ENCODE measurements around the gene ERRFI1.

The ERRFI1 gene

GRCh38 chr1:7989762-7990428, 36.2 kb downstream of the ERRFI1 start:
- peaks cover 15% of the 10 kb centered on the region for H3K4me1 ChIP-seq (ENCODE audit: low read length)
- no peak overlapping the region for H3K9ac ChIP-seq (ENCODE audit: low read length)
- peaks cover 12% of the 10 kb centered on the region; the same call in 1 of the 2 replicates for H3F3A ChIP-seq (ENCODE audit: insufficient read depth, low read length)
- no peaks in the 10 kb centered on the region for H4K20me1 ChIP-seq (ENCODE audit: insufficient read depth, low read length)
- no peak overlapping the region for H3K4me3 ChIP-seq (ENCODE audit: low read length)
- no peak overlapping the region for H3K4me2 ChIP-seq (ENCODE audit: low read depth, low read length)
- H3K36me3 ChIP-seq (replicated peaks; ENCODE audit: insufficient read depth, low read length): 0 out of 2 replicates have a peak, but pooled peaks cover 3% of the 10 kb centered on the region
- no peaks in the 10 kb centered on the region for H3K79me2 ChIP-seq (ENCODE audit: low read length)
- no peak for TF ChIP-seq CTCF (IDR thresholded peaks at IDR 0.05; ENCODE audit: low read length)
- no peak for TF ChIP-seq EZH2 (optimal IDR thresholded peaks at IDR 0.05; ENCODE audit: low read depth, low read length)
- TF ChIP-seq EZH2phosphoT487 (IDR thresholded peaks at IDR 0.05; ENCODE audit: low read length): no peak
- no peaks in the 10 kb centered on the region for H3K27me3 ChIP-seq (replicated peaks; ENCODE audit: insufficient read depth, low read length)
- H3K9me3 ChIP-seq (replicated peaks; ENCODE audit: insufficient read depth, low read length): no peaks in the 10 kb centered on the region
- DNase-seq: no peak
- H3K27ac ChIP-seq (ENCODE audit: low read length): no peak overlapping the region
- H3K9me2 ChIP-seq (replicated peaks; ENCODE audit: insufficient read depth, low read length): no peaks in the 10 kb centered on the region
- H2AFZ ChIP-seq (ENCODE audit: low read length): no peak overlapping the region

- Histone ChIP-seq H3K4me1 (ENCODE audit: low read length) (peaks cover 9% of the 10 kb centered on the region; the same call in 1 of the 2 replicates), H3K27me3 (replicated peaks; ENCODE audit: insufficient read depth, low read length) (no peaks in the 10 kb centered on the region), H3K79me2 (ENCODE audit: low read length) (no peaks in the 10 kb centered on the region), H3K9ac (ENCODE audit: low read length) (no peak overlapping the region), H3K36me3 (replicated peaks; ENCODE audit: insufficient read depth, low read length) (0 out of 2 replicates have a peak, but pooled peaks cover 3% of the 10 kb centered on the region), H3K9me2 (replicated peaks; ENCODE audit: insufficient read depth, low read length) (no peaks in the 10 kb centered on the region), H3K4me2 (ENCODE audit: low read depth, low read length) (no peak overlapping the region), H3K9me3 (replicated peaks; ENCODE audit: insufficient read depth, low read length) (no peaks in the 10 kb centered on the region), H2AFZ (ENCODE audit: low read length) (no peak overlapping the region), H3K27ac (ENCODE audit: low read length) (no peak overlapping the region), H3F3A (ENCODE audit: insufficient read depth, low read length) (0 out of 2 replicates have a peak, but pooled peaks cover 4% of the 10 kb centered on the region), H3K4me3 (ENCODE audit: low read length) (no peak overlapping the region), H4K20me1 (ENCODE audit: insufficient read depth, low read length) (no peaks in the 10 kb centered on the region)
- no peak for TF ChIP-seq EZH2 (optimal IDR thresholded peaks at IDR 0.05; ENCODE audit: low read depth, low read length)
- TF ChIP-seq CTCF (IDR thresholded peaks at IDR 0.05; ENCODE audit: low read length): no peak
- no peak for TF ChIP-seq EZH2phosphoT487 (IDR thresholded peaks at IDR 0.05; ENCODE audit: low read length)
- no peak for DNase-seq
These were observed 37.5 kb downstream of the ERRFI1 start for GRCh38 chr1:7988576-7988975.

GRCh38 chr1:7987528-7987927, 38.6 kb downstream of the ERRFI1 start:
- Histone ChIP-seq H3K36me3 (replicated peaks; ENCODE audit: insufficient read depth, low read length) (0 out of 2 replicates have a peak, but pooled peaks cover 3% of the 10 kb centered on the region), H3K9ac (ENCODE audit: low read length) (no peak overlapping the region), H4K20me1 (ENCODE audit: insufficient read depth, low read length) (no peaks in the 10 kb centered on the region), H3K4me3 (ENCODE audit: low read length) (no peak overlapping the region), H2AFZ (ENCODE audit: low read length) (no peak overlapping the region), H3K27me3 (replicated peaks; ENCODE audit: insufficient read depth, low read length) (no peaks in the 10 kb centered on the region), H3F3A (ENCODE audit: insufficient read depth, low read length) (0 out of 2 replicates have a peak, but pooled peaks cover 4% of the 10 kb centered on the region), H3K27ac (ENCODE audit: low read length) (no peak overlapping the region), H3K4me1 (ENCODE audit: low read length) (peaks cover 9% of the 10 kb centered on the region; the same call in 1 of the 2 replicates), H3K9me3 (replicated peaks; ENCODE audit: insufficient read depth, low read length) (no peaks in the 10 kb centered on the region), H3K9me2 (replicated peaks; ENCODE audit: insufficient read depth, low read length) (no peaks in the 10 kb centered on the region), H3K79me2 (ENCODE audit: low read length) (0 out of 2 replicates have a peak, but pooled peaks cover 3% of the 10 kb centered on the region), H3K4me2 (ENCODE audit: low read depth, low read length) (no peak overlapping the region)
- TF ChIP-seq CTCF (IDR thresholded peaks at IDR 0.05; ENCODE audit: low read length): no peak
- TF ChIP-seq EZH2phosphoT487 (IDR thresholded peaks at IDR 0.05; ENCODE audit: low read length): no peak
- TF ChIP-seq EZH2 (optimal IDR thresholded peaks at IDR 0.05; ENCODE audit: low read depth, low read length): no peak
- DNase-seq: no peak

Data from MM.1S (cell line).